DND-41 (cell line): Measurements from ENCODE around the gene SFRP5.

Experiments used
- ATAC-seq: fragments of 200-7000 bp; cut with Tn5 transposase; 3 replicates; pipeline ENCODE4 v1.9.1; 2021; ENCODE audit warnings: low read depth; ENCODE audit not compliant: insufficient read depth
- DNase-seq: peaks from one replicate; pipeline ENCODE4 v3.0.0-alpha.2; 2020
- H2AFZ ChIP-seq: 2 replicates; pipeline ENCODE4 v1.6.0; 2012; ENCODE audit warnings: low read depth, low read length
- H3K27ac ChIP-seq: 2 replicates; pipeline ENCODE4 v1.5.1; 2012; ENCODE audit warnings: low read length, inconsistent platforms
- H3K27me3 ChIP-seq: fragments of 200-600 bp; sonication (generic); 2 replicates; pipeline ENCODE4 v1.6.0; 2012; ENCODE audit warnings: low read length, mild to moderate bottlenecking, inconsistent platforms; ENCODE audit not compliant: insufficient read depth, poor library complexity
- H3K36me3 ChIP-seq: 2 replicates; pipeline ENCODE4 v1.5.1; 2012; ENCODE audit warnings: low read length, inconsistent platforms; ENCODE audit not compliant: insufficient read depth
- H3K4me1 ChIP-seq: 2 replicates; pipeline ENCODE4 v1.5.1; 2012; ENCODE audit warnings: mild to moderate bottlenecking, low read length; ENCODE audit not compliant: insufficient read depth
- H3K4me2 ChIP-seq: 2 replicates; pipeline ENCODE4 v1.6.0; 2012; ENCODE audit warnings: mild to moderate bottlenecking, moderate library complexity, low read length, inconsistent platforms; ENCODE audit not compliant: insufficient read depth
- H3K4me3 ChIP-seq, 2 experiments: fragments of 200-600 bp in 1 of 2; shearing (Covaris generic) in 1 of 2; 2 replicates each; pipeline ENCODE4 v1.5.1; 2012 to 2016; ENCODE audit warnings: inconsistent platforms in 2 of 2, low read length in 2 of 2, mild to moderate bottlenecking in 2 of 2, low read depth in 1 of 2, moderate library complexity in 1 of 2
- H3K79me2 ChIP-seq: 2 replicates; pipeline ENCODE4 v1.6.0; 2012; ENCODE audit warnings: low read length, inconsistent platforms; ENCODE audit not compliant: insufficient read depth
- H3K9ac ChIP-seq: 2 replicates; pipeline ENCODE4 v1.6.0; 2012; ENCODE audit warnings: low read depth, mild to moderate bottlenecking, inconsistent platforms, low read length, moderate library complexity
- H3K9me3 ChIP-seq: 2 replicates; pipeline ENCODE4 v1.5.1; 2012; ENCODE audit warnings: low read length, moderate library complexity, mild to moderate bottlenecking, inconsistent platforms; ENCODE audit not compliant: insufficient read depth, severe bottlenecking
- H4K20me1 ChIP-seq: 2 replicates; pipeline ENCODE4 v1.6.0; 2012; ENCODE audit warnings: low read length; ENCODE audit not compliant: insufficient read depth
- EZH2 ChIP-seq: IDR thresholded peaks from 3 replicates; pipeline ENCODE4 v1.6.1; 2012; ENCODE audit warnings: borderline replicate concordance, low read depth, mild to moderate bottlenecking, moderate library complexity, low read length, inconsistent platforms; ENCODE audit not compliant: severe bottlenecking
- TF ChIP-seq, protein P1 (sequence below): IDR thresholded peaks from 2 replicates; pipeline ENCODE4 v1.5.1; 2012; ENCODE audit warnings: borderline replicate concordance, low read length, moderate library complexity, mild to moderate bottlenecking; ENCODE audit not compliant: poor library complexity, severe bottlenecking; ENCODE audit errors: extremely low read depth

The SFRP5 gene

DNA sequence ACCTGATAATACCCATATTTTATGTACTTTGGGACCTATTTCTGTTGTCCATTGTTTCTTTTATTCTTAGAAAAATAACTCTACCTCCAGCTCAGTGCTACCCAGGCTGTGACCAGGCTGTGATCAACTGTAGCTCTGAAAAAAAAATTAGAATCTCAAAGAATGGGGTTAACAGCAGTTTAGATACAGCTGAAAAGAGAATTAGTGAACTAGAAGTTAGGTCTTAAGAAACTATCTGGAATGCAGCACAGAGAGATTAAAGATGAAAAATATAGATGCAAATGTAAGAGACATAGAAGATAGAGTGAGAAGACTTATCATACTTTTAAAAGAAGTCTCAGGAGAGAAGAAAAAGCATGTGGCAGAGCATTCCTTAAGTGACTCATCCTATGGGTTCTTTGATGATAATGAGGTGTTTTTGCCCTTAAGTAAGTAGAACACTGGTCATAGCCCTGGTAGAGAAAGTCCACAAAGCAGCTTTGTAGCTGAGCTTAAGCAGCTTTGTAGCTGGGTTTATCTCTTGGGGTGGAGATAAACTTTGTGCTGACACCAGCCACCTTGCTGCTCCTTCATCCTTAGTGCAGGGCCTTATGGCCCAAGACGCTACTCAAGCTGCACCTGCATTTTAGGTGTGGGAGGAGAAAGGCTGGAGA lies 27.3 kb upstream of the SFRP5 start:
- no peak overlapping the region for H3K4me2 ChIP-seq
- no peaks in the 10 kb centered on the region for H3K79me2 ChIP-seq
- no peak overlapping the region for H3K27ac ChIP-seq
- no peaks in the 10 kb centered on the region for H3K36me3 ChIP-seq
- no peak for TF ChIP-seq EZH2
- TF ChIP-seq, protein P1, sequence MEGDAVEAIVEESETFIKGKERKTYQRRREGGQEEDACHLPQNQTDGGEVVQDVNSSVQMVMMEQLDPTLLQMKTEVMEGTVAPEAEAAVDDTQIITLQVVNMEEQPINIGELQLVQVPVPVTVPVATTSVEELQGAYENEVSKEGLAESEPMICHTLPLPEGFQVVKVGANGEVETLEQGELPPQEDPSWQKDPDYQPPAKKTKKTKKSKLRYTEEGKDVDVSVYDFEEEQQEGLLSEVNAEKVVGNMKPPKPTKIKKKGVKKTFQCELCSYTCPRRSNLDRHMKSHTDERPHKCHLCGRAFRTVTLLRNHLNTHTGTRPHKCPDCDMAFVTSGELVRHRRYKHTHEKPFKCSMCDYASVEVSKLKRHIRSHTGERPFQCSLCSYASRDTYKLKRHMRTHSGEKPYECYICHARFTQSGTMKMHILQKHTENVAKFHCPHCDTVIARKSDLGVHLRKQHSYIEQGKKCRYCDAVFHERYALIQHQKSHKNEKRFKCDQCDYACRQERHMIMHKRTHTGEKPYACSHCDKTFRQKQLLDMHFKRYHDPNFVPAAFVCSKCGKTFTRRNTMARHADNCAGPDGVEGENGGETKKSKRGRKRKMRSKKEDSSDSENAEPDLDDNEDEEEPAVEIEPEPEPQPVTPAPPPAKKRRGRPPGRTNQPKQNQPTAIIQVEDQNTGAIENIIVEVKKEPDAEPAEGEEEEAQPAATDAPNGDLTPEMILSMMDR, result no peak
- no peak overlapping the region for H3K4me3 ChIP-seq
- H2AFZ ChIP-seq, result no peak overlapping the region
- no peaks in the 10 kb centered on the region for H4K20me1 ChIP-seq
- no peak overlapping the region for H3K9ac ChIP-seq
- H3K27me3 ChIP-seq, result peaks cover 11% of the 10 kb centered on the region
- peaks cover 6% of the 10 kb centered on the region for H3K9me3 ChIP-seq
- DNase-seq, result no peak
- peaks cover 13% of the 10 kb centered on the region for H3K4me1 ChIP-seq
- no peak for ATAC-seq

DNA sequence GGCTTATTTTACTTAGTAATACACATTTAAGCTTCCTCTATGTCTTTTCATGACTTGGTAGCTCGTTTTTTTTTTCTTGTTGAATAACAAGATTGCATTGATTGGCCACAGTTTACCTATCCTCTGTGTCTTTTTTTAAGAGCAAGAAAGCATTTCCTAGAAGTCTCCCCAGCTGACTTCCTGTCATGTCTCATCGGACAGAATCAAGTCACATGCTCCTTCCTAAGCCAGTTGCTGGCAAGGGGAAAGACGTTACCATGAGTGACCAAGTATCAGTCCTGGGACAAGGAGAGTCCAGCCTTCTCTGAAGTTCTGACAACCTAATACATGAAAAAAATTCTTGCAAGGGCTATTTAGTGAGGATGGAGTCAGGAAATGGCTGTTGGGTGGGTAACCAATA lies 24.9 kb upstream of the SFRP5 start:
- TF ChIP-seq, protein P1, result no peak
- no peak for TF ChIP-seq EZH2

DNA sequence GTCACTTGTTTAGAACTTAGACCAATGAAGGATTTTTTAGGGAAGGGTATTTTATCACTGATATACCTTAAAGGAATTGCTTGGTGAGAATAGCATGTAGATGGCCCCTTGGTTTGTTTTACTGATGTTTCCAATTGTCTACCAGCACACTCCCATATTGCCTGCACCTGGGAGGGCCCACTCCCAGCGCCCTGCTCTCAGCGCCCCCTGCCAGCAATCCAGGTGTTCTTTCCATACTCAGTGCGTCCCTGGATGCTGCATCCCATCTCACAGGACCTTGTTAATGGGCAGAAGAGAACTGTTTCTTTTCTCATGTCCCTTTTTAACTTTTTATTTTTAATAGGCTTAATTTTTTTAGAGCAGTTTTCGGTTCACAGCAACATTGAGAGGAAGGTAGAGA lies 24.1 kb upstream of the SFRP5 start:
- Histone ChIP-seq H3K9ac (no peak overlapping the region), H4K20me1 (peaks cover 3% of the 10 kb centered on the region; the same call in 1 of the 2 replicates), H3K4me1 (peaks cover 13% of the 10 kb centered on the region), H3K27ac (no peak overlapping the region), H3K4me3 (no peak overlapping the region), H3K36me3 (no peaks in the 10 kb centered on the region), H3K4me2 (no peak overlapping the region), H3K79me2 (no peaks in the 10 kb centered on the region), H3K9me3 (peaks cover 6% of the 10 kb centered on the region), H3K27me3 (peaks cover 3% of the 10 kb centered on the region), H2AFZ (no peak overlapping the region)
- TF ChIP-seq, protein P1, result no peak
- no peak for TF ChIP-seq EZH2
- ATAC-seq (no peak), DNase-seq (no peak)

More for the DNA sequence above, 24.9 kb upstream of the SFRP5 start:
- Histone ChIP-seq H3K27ac (no peak overlapping the region), H3K4me3 (no peak overlapping the region), H3K4me2 (peak overlapping the region; percentile 45; the same call in 1 of the 2 replicates), H3K9ac (no peak overlapping the region), H3K36me3 (no peaks in the 10 kb centered on the region), H3K79me2 (no peaks in the 10 kb centered on the region), H3K27me3 (peaks cover 3% of the 10 kb centered on the region), H3K9me3 (peaks cover 6% of the 10 kb centered on the region), H2AFZ (peak overlapping the region; percentile 35; the same call in 1 of the 2 replicates), H3K4me1 (peaks cover 13% of the 10 kb centered on the region), H4K20me1 (peaks cover 3% of the 10 kb centered on the region; the same call in 1 of the 2 replicates)
- ATAC-seq, result peak; percentile 65; the same call in 2 of the 3 replicates
- peak; percentile 16 for DNase-seq
